ENCODE results near the gene PHACTR3.
A peak's percentile ranks its signal among the peaks of the same experiment; 100 is the strongest.
"Not testable (repeated sequence)": the region's sequence is repeated elsewhere in the genome, so short reads cannot be mapped to it uniquely, and the experiment has no call there.

The PHACTR3 gene

GRCh38 chr20:59829786-59830664 lies 225.7 kb downstream of the PHACTR3 start:
- no peak for DNase-seq (ENCODE audit: low spot score)

- DNase-seq (ENCODE audit: low spot score): peak; percentile 2
Observed at GRCh38 chr20:59830665-59831023, 226.3 kb downstream of the PHACTR3 start.

- DNase-seq (ENCODE audit: low spot score): peak; percentile 86
Observed at GRCh38 chr20:59831024-59831915, 226.9 kb downstream of the PHACTR3 start.

GRCh38 chr20:59831916-59832270 lies 227.6 kb downstream of the PHACTR3 start:
- no peak for DNase-seq (ENCODE audit: low spot score)

GRCh38 chr20:59832406-59833363 lies 228.3 kb downstream of the PHACTR3 start:
- DNase-seq (ENCODE audit: low spot score): no peak

- no peak for DNase-seq (ENCODE audit: low spot score)
Observed at GRCh38 chr20:59835057-59835447, 230.7 kb downstream of the PHACTR3 start.

GRCh38 chr20:59835448-59836395 lies 231.4 kb downstream of the PHACTR3 start:
- peak; percentile 54 for DNase-seq (ENCODE audit: low spot score)

GRCh38 chr20:59836767-59837166 lies 232.4 kb downstream of the PHACTR3 start:
- peak; percentile 12 for DNase-seq (ENCODE audit: low spot score)

GRCh38 chr20:59837623-59838394 lies 233.5 kb downstream of the PHACTR3 start:
- no peak for DNase-seq (ENCODE audit: low spot score)

- no peak for DNase-seq (ENCODE audit: low spot score)
Observed at GRCh38 chr20:59839400-59839799, 235.1 kb downstream of the PHACTR3 start.

GRCh38 chr20:59845472-59845871 lies 241.1 kb downstream of the PHACTR3 start:
- DNase-seq (ENCODE audit: low spot score): no peak

GRCh38 chr20:59848182-59848581 lies 243.8 kb downstream of the PHACTR3 start:
- DNase-seq (ENCODE audit: low spot score): no peak

- DNase-seq (ENCODE audit: low spot score): peak; percentile 40
Observed at GRCh38 chr20:59850018-59850641, 245.8 kb downstream of the PHACTR3 start.

- not testable (repeated sequence) for DNase-seq (ENCODE audit: low spot score)
Observed at GRCh38 chr20:59856526-59856925, 252.2 kb downstream of the PHACTR3 start.

- DNase-seq (ENCODE audit: low spot score): not testable (repeated sequence)
Observed at GRCh38 chr20:59856941-59857340, 252.6 kb downstream of the PHACTR3 start.

GRCh38 chr20:59857966-59858365 lies 253.6 kb downstream of the PHACTR3 start:
- no peak for DNase-seq (ENCODE audit: low spot score)

GRCh38 chr20:59858425-59858824 lies 254.1 kb downstream of the PHACTR3 start:
- no peak for DNase-seq (ENCODE audit: low spot score)

GRCh38 chr20:59861401-59861800 lies 257.1 kb downstream of the PHACTR3 start:
- no peak for DNase-seq (ENCODE audit: low spot score)

GRCh38 chr20:59863058-59863457 lies 258.7 kb downstream of the PHACTR3 start:
- DNase-seq (ENCODE audit: low spot score): no peak

All from kidney tubule cell (primary cell).